H9 (cell line): Measurements from ENCODE around the gene TRAPPC2. TPM values are rescaled to one million over a fixed set of nuclear protein-coding genes. Genes with fewer than 3 reads are reported as not detected.

Experiments
- DNase-seq: peaks from one replicate; pipeline ENCODE4 v3.0.0-alpha.2; 2017
- H2AFZ ChIP-seq: one replicate; pipeline ENCODE4 v1.6.1; 2013; ENCODE audit warnings: mild to moderate bottlenecking, low read length, control low read depth, moderate library complexity
- H2AK5ac ChIP-seq: 2 replicates; pipeline ENCODE4 v1.6.1; 2013; ENCODE audit warnings: low read length, control low read depth, mixed read lengths; ENCODE audit not compliant: insufficient read length
- H2BK120ac ChIP-seq: one replicate; pipeline ENCODE4 v1.6.1; 2013; ENCODE audit warnings: low read depth, mild to moderate bottlenecking, low read length, control low read depth, inconsistent platforms; ENCODE audit not compliant: poor library complexity, severe bottlenecking
- H2BK12ac ChIP-seq: 2 replicates; pipeline ENCODE4 v1.6.1; 2013; ENCODE audit warnings: low read length, control low read depth, mixed read lengths, low read depth; ENCODE audit not compliant: insufficient read length
- H2BK15ac ChIP-seq: 2 replicates; pipeline ENCODE4 v1.6.1; 2013; ENCODE audit warnings: low read depth, low read length, control low read depth
- H2BK20ac ChIP-seq: one replicate; pipeline ENCODE4 v1.6.1; 2013; ENCODE audit warnings: low read depth, mild to moderate bottlenecking, low read length, control low read depth, inconsistent platforms; ENCODE audit not compliant: poor library complexity, severe bottlenecking
- H2BK5ac ChIP-seq: 2 replicates; pipeline ENCODE4 v1.6.1; 2013; ENCODE audit warnings: low read length, control low read depth, mixed read lengths; ENCODE audit not compliant: insufficient read length
- H3K14ac ChIP-seq: 2 replicates; pipeline ENCODE4 v1.6.1; 2013; ENCODE audit warnings: low read length, control low read depth; ENCODE audit not compliant: insufficient read depth
- H3K18ac ChIP-seq: 2 replicates; pipeline ENCODE4 v1.6.1; 2013; ENCODE audit warnings: low read depth, mild to moderate bottlenecking, mixed read lengths, low read length, control low read depth; ENCODE audit not compliant: insufficient read length
- H3K23ac ChIP-seq: 2 replicates; pipeline ENCODE4 v1.6.1; 2013; ENCODE audit warnings: low read length, control low read depth, mixed read lengths, low read depth; ENCODE audit not compliant: insufficient read length
- H3K23me2 ChIP-seq: 2 replicates; pipeline ENCODE4 v1.6.1; 2013; ENCODE audit warnings: low read depth, mild to moderate bottlenecking, mixed read lengths, low read length, control low read depth; ENCODE audit not compliant: insufficient read length, poor library complexity, severe bottlenecking
- H3K27ac ChIP-seq: 2 replicates; pipeline ENCODE4 v1.5.1; 2013; ENCODE audit warnings: low read length, control low read depth, mixed read lengths, low read depth; ENCODE audit not compliant: insufficient read length
- H3K27me3 ChIP-seq: 2 replicates; pipeline ENCODE4 v1.6.1; 2013; ENCODE audit warnings: low read length, control low read depth, inconsistent platforms; ENCODE audit not compliant: insufficient read depth
- H3K4ac ChIP-seq: 2 replicates; pipeline ENCODE4 v1.6.1; 2013; ENCODE audit warnings: low read depth, mild to moderate bottlenecking, control low read depth, inconsistent platforms, low read length, moderate library complexity
- H3K4me1 ChIP-seq: 2 replicates; pipeline ENCODE4 v1.6.1; 2013; ENCODE audit warnings: low read length, control low read depth, inconsistent platforms; ENCODE audit not compliant: insufficient read depth
- H3K4me2 ChIP-seq: 2 replicates; pipeline ENCODE4 v1.6.1; 2013; ENCODE audit warnings: low read length, control low read depth, mixed read lengths; ENCODE audit not compliant: insufficient read length, insufficient read depth
- H3K56ac ChIP-seq: 2 replicates; pipeline ENCODE4 v1.6.1; 2013; ENCODE audit warnings: low read depth, mild to moderate bottlenecking, mixed read lengths, low read length, control low read depth; ENCODE audit not compliant: insufficient read length
- H3K79me1 ChIP-seq: 2 replicates; pipeline ENCODE4 v1.6.1; 2013; ENCODE audit warnings: low read depth, mild to moderate bottlenecking, moderate library complexity, low read length, control low read depth, inconsistent platforms; ENCODE audit not compliant: insufficient read depth, poor library complexity, severe bottlenecking
- H3K79me2 ChIP-seq: 2 replicates; pipeline ENCODE4 v1.6.1; 2013; ENCODE audit warnings: low read length, control low read depth, inconsistent platforms; ENCODE audit not compliant: insufficient read depth
- H3K9ac ChIP-seq: 2 replicates; pipeline ENCODE4 v1.6.1; 2013; ENCODE audit warnings: low read length, control low read depth, mixed read lengths; ENCODE audit not compliant: insufficient read length; ENCODE audit errors: extremely low read depth
- H3K9me3 ChIP-seq: one replicate; pipeline ENCODE4 v1.6.1; 2013; ENCODE audit warnings: low read depth, low read length, inconsistent platforms; ENCODE audit not compliant: control insufficient read depth
- H3T11ph ChIP-seq: one replicate; pipeline ENCODE4 v1.6.1; 2013; ENCODE audit warnings: mild to moderate bottlenecking, low read length, control low read depth, inconsistent platforms
- H4K20me1 ChIP-seq: one replicate; pipeline ENCODE4 v1.6.1; 2013; ENCODE audit not compliant: control insufficient read depth, insufficient read length, insufficient read depth
- H4K5ac ChIP-seq: 2 replicates; pipeline ENCODE4 v1.6.1; 2013; ENCODE audit warnings: low read depth, mild to moderate bottlenecking, mixed read lengths, low read length, control low read depth; ENCODE audit not compliant: insufficient read length
- H4K8ac ChIP-seq: replicated peaks from 2 replicates; pipeline ENCODE4 v1.6.1; 2013; ENCODE audit warnings: low read length, control low read depth, mixed read lengths, low read depth; ENCODE audit not compliant: insufficient read length
- H4K91ac ChIP-seq: 2 replicates; pipeline ENCODE4 v1.6.1; 2013; ENCODE audit warnings: low read depth, mild to moderate bottlenecking, moderate library complexity, mixed read lengths, low read length, control low read depth; ENCODE audit not compliant: insufficient read length
- H3K27ac Mint-ChIP-seq, 3 experiments: 2 replicates in 2 of 3; 3 replicates in 1 of 3; pipeline ENCODE4 v1.8.0; 2020 to 2021; ENCODE audit warnings: mixed read lengths in 3 of 3, mild to moderate bottlenecking in 1 of 3, moderate library complexity in 1 of 3
- H3K27me3 Mint-ChIP-seq: 2 replicates; pipeline ENCODE4 v1.8.0; 2021; ENCODE audit warnings: low read depth, mild to moderate bottlenecking, moderate library complexity, mixed read lengths
- H3K36me3 Mint-ChIP-seq, 3 experiments: 2 replicates in 2 of 3; 3 replicates in 1 of 3; pipeline ENCODE4 v1.8.0; 2020 to 2021; ENCODE audit warnings: low read depth in 3 of 3, mixed read lengths in 3 of 3; ENCODE audit not compliant: insufficient read depth in 1 of 3
- H3K4me1 Mint-ChIP-seq, 2 experiments: 2 replicates each; pipeline ENCODE4 v1.8.0; 2020; ENCODE audit warnings: mixed read lengths in 2 of 2
- H3K4me3 Mint-ChIP-seq, 2 experiments: 2 replicates in 1 of 2; 3 replicates in 1 of 2; pipeline ENCODE4 v1.8.0; 2020 to 2021; ENCODE audit warnings: mild to moderate bottlenecking in 2 of 2, mixed read lengths in 2 of 2, moderate library complexity in 1 of 2
- H3K9me3 Mint-ChIP-seq, 2 experiments: 2 replicates in 1 of 2; 3 replicates in 1 of 2; pipeline ENCODE4 v1.8.0; 2020; ENCODE audit warnings: mild to moderate bottlenecking in 2 of 2, mixed read lengths in 2 of 2, moderate library complexity in 1 of 2
- WGBS: extraction: QIAGEN DNeasy Blood & Tissue Kit; methylation state at CpG from one replicate; pipeline ENCODE4 v1.1.7; 2013; ENCODE audit warnings: missing lambda C conversion rate, low lambda C conversion rate, mixed read lengths; ENCODE audit not compliant: insufficient read length; ENCODE audit errors: extremely low coverage; 5-methylcytosine and 5-hydroxymethylcytosine counted together
- total RNA-seq: library from RNA; stranded (reverse); gene quantifications from 2 replicates; pipeline ENCODE4 v1.2.1, GENCODE V29; 2021
- TF ChIP-seq, protein P1 (sequence below): fragments of 200-600 bp; sonication (generic); conservative IDR thresholded peaks from 3 replicates; pipeline ENCODE4 v1.8.0; 2021; ENCODE audit warnings: antibody characterized with exemption, mild to moderate bottlenecking

TRAPPC2 gene
- total RNA-seq, 1 experiment from 2014 or later, result 13.3 TPM

GRCh38 chrX:13688958-13689740 is 45.3 kb downstream of the TRAPPC2 start, which contains the start of gene RAB9A:
TSS of gene RAB9A (plus strand) at chrX:13689128. CDS start at chrX:13708747, 19,619 bp downstream.
- H3K4me3 Mint-ChIP-seq, result peak within 1 kb of the TSS; percentile 86 to 89
- H3K23me2 ChIP-seq, result peaks cover 6% of the 10 kb centered on the region
- no peak within 1 kb of the TSS for H4K8ac ChIP-seq
- H2AK5ac ChIP-seq, result no peak within 1 kb of the TSS
- H3K9ac ChIP-seq, result peak within 1 kb of the TSS; percentile 83
- no peak within 1 kb of the TSS for H3K27ac ChIP-seq
- H3T11ph ChIP-seq, result no peak within 1 kb of the TSS
- H3K23ac ChIP-seq, result no peak within 1 kb of the TSS
- H4K5ac ChIP-seq, result no peak within 1 kb of the TSS
- no peak within 1 kb of the TSS for H2BK5ac ChIP-seq
- no peak within 1 kb of the TSS for H3K18ac ChIP-seq
- H3K36me3 Mint-ChIP-seq, result peaks cover 0 to 4% (median 0%) of the 10 kb centered on the region in 3 experiments; a peak in 2 of 7 replicates
- H3K79me2 ChIP-seq, result peaks cover 28% of the 10 kb centered on the region; the same call in 1 of the 2 replicates
- no CpG with 5 or more reads among the region's 68 CpGs for WGBS
- H3K9me3 Mint-ChIP-seq, result peaks cover 21 to 42% of the 10 kb centered on the region in 2 experiments
- peak; percentile 81 for DNase-seq
- H3K4me2 ChIP-seq, result peak within 1 kb of the TSS; percentile 74
- H4K20me1 ChIP-seq, result no peaks in the 10 kb centered on the region
- no peak within 1 kb of the TSS for H2BK15ac ChIP-seq
- TF ChIP-seq, protein P1, sequence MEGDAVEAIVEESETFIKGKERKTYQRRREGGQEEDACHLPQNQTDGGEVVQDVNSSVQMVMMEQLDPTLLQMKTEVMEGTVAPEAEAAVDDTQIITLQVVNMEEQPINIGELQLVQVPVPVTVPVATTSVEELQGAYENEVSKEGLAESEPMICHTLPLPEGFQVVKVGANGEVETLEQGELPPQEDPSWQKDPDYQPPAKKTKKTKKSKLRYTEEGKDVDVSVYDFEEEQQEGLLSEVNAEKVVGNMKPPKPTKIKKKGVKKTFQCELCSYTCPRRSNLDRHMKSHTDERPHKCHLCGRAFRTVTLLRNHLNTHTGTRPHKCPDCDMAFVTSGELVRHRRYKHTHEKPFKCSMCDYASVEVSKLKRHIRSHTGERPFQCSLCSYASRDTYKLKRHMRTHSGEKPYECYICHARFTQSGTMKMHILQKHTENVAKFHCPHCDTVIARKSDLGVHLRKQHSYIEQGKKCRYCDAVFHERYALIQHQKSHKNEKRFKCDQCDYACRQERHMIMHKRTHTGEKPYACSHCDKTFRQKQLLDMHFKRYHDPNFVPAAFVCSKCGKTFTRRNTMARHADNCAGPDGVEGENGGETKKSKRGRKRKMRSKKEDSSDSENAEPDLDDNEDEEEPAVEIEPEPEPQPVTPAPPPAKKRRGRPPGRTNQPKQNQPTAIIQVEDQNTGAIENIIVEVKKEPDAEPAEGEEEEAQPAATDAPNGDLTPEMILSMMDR, result no peak
- no peak within 1 kb of the TSS for H3K4ac ChIP-seq
- H3K14ac ChIP-seq, result 0 out of 2 replicates have a peak within 1 kb of the TSS, but pooled peaks have one; percentile 36
- no peaks in the 10 kb centered on the region for H3K9me3 ChIP-seq
- peaks cover 24 to 26% of the 10 kb centered on the region in 2 experiments for H3K4me1 Mint-ChIP-seq
- peaks cover 11% of the 10 kb centered on the region for H3K27me3 Mint-ChIP-seq
- no peak within 1 kb of the TSS for H2AFZ ChIP-seq
- no peak within 1 kb of the TSS for H2BK12ac ChIP-seq
- no peaks in the 10 kb centered on the region for H3K79me1 ChIP-seq
- H2BK20ac ChIP-seq, result no peak within 1 kb of the TSS
- no peak within 1 kb of the TSS for H3K56ac ChIP-seq
- no peak within 1 kb of the TSS for H2BK120ac ChIP-seq
- no peaks in the 10 kb centered on the region; the same call in 1 of the 2 replicates for H3K27me3 ChIP-seq
- H4K91ac ChIP-seq, result no peak within 1 kb of the TSS
- peak within 1 kb of the TSS in 2 of 3 experiments; percentile 74 to 84; a peak in 5 of 7 replicates for H3K27ac Mint-ChIP-seq
- peaks cover 10% of the 10 kb centered on the region; the same call in 1 of the 2 replicates for H3K4me1 ChIP-seq
